Measurements from ENCODE around the gene NUP210.

DNA sequence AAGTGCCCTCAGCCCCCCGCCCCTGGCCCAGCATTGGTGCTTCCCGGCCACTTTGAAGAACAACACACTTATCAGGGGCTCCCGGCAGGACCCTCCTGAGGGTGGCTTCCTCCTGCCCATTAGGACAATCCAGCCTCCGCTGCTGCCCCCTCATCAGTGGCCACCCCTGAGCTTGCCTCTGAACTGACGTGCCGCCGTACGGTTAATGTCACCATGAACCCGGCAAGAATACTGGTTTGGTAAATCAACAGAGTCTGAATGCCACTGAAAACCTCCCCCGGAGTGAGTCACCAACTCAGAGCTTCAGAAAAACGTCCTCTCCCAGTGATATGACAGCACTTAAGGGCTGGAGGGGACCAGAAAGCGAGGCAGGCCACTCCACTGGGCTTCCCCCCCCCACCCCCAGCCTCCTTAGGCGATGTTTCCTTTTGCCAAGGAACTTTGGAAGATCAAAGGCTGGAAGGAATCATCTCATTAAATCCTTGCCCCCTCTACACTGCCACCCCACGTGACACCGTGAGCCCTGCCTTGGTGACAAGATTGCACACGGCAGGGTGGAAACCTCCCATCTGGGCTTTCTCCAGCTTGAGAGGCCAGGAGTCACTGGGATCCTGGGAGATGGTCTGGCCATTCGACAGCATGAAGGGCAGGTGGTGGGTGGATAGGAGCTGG, 142.1 kb downstream of the NUP210 start:
- TF ChIP-seq, protein P1, sequence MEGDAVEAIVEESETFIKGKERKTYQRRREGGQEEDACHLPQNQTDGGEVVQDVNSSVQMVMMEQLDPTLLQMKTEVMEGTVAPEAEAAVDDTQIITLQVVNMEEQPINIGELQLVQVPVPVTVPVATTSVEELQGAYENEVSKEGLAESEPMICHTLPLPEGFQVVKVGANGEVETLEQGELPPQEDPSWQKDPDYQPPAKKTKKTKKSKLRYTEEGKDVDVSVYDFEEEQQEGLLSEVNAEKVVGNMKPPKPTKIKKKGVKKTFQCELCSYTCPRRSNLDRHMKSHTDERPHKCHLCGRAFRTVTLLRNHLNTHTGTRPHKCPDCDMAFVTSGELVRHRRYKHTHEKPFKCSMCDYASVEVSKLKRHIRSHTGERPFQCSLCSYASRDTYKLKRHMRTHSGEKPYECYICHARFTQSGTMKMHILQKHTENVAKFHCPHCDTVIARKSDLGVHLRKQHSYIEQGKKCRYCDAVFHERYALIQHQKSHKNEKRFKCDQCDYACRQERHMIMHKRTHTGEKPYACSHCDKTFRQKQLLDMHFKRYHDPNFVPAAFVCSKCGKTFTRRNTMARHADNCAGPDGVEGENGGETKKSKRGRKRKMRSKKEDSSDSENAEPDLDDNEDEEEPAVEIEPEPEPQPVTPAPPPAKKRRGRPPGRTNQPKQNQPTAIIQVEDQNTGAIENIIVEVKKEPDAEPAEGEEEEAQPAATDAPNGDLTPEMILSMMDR (IDR thresholded peaks at IDR 0.05) = no peak
- no peak for TF ChIP-seq POLR2A (IDR thresholded peaks at IDR 0.05)

All from thyroid gland (tissue), 4 donors.